ENCODE measurements around the gene TNRC18. TPM values are rescaled to one million over a fixed set of nuclear protein-coding genes. Genes with fewer than 3 reads are reported as not detected.

TNRC18 gene
- total RNA-seq, 4 donors from 2014 or later = 87.6 to 218 (median 124) TPM

DNA sequence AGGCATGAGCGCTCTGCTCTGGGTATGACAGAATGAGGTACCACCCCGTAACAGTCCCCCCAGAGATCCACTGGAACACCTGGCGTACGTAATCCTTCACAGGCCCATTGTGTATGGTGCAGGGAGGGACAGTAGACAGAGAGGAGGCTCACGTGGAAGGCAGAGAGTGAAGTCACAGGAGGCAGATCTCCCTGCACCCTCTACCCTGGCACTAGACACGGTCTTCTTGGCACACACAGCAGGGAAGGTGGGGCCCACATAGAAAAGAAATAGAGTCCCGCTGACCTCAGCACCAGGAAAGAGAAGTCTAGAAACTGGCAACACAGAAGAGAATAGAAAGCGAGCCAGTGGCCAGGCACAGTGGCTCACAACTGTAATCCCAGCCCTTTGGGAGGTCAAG is 89.0 kb downstream of the TNRC18 start:
- no peak for ATAC-seq
- WGBS, 2 donors (ENCODE audit: low coverage in 1 of 2) = 50 to 60% methylated on average over 1 to 3 of the region's 8 CpGs
- Histone ChIP-seq H3K4me3 (no peak overlapping the region), H3K4me1 (peaks cover 0 to 17% (median 0%) of the 10 kb centered on the region in 3 donors), H3K27ac (no peak overlapping the region), H3K9me3 (peaks cover 0 to 18% (median 0%) of the 10 kb centered on the region in 3 donors), H3K27me3 (no peaks in the 10 kb centered on the region), H3K36me3 (peaks cover 0 to 99% of the 10 kb centered on the region in 2 donors)
- TF ChIP-seq POLR2AphosphoS5 (IDR thresholded peaks at IDR 0.05) = no peak
- TF ChIP-seq POLR2A (IDR thresholded peaks at IDR 0.05) = no peak
- TF ChIP-seq, protein P1, sequence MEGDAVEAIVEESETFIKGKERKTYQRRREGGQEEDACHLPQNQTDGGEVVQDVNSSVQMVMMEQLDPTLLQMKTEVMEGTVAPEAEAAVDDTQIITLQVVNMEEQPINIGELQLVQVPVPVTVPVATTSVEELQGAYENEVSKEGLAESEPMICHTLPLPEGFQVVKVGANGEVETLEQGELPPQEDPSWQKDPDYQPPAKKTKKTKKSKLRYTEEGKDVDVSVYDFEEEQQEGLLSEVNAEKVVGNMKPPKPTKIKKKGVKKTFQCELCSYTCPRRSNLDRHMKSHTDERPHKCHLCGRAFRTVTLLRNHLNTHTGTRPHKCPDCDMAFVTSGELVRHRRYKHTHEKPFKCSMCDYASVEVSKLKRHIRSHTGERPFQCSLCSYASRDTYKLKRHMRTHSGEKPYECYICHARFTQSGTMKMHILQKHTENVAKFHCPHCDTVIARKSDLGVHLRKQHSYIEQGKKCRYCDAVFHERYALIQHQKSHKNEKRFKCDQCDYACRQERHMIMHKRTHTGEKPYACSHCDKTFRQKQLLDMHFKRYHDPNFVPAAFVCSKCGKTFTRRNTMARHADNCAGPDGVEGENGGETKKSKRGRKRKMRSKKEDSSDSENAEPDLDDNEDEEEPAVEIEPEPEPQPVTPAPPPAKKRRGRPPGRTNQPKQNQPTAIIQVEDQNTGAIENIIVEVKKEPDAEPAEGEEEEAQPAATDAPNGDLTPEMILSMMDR (IDR thresholded peaks at IDR 0.05) = no peak

- no peak for TF ChIP-seq POLR2AphosphoS5 (IDR thresholded peaks at IDR 0.05)
- no peak for TF ChIP-seq POLR2A (IDR thresholded peaks at IDR 0.05)
- TF ChIP-seq, protein P1 (IDR thresholded peaks at IDR 0.05) = no peak
- TF ChIP-seq EP300 (IDR thresholded peaks at IDR 0.05) = no peak
- no peak for ATAC-seq
- Histone ChIP-seq H3K9me3 (peaks cover 0 to 18% (median 0%) of the 10 kb centered on the region in 3 donors), H3K4me1 (peaks cover 0 to 17% (median 0%) of the 10 kb centered on the region in 3 donors), H3K4me3 (no peak overlapping the region), H3K27me3 (no peaks in the 10 kb centered on the region), H3K36me3 (peaks cover 0 to 98% of the 10 kb centered on the region in 2 donors), H3K27ac (peak overlapping the region in 1 of 4 donors; percentile 10)
- WGBS, 2 donors (ENCODE audit: low coverage in 1 of 2) = 73 to 75% methylated on average over 5 of the region's 32 CpGs
These were observed 90.3 kb downstream of the TNRC18 start for GRCh38 chr7:5333121-5334045.

- peaks cover 0 to 98% of the 10 kb centered on the region in 2 donors for H3K36me3 ChIP-seq
These were observed 91.1 kb downstream of the TNRC18 start for GRCh38 chr7:5332579-5332978.

DNA sequence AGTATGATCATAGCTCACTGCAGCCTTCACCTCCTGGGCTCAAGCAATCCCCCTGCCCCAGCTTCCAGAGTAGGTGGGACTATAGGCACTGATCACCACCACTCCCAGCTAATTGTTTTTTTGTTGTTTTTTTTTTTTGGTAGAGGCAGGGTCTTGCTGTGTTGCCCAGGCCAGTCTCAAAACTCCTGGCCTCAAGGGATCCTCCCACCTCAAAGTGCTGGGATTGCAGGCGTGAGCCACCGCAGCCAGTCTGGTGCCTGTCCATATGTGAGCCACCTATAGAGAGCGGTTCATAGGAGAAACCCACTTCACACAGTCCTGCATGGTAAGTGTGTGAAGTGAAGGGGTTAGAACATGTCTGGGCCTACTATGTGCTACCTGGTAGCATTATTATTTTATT is 93.3 kb downstream of the TNRC18 start:
- peaks cover 0 to 98% of the 10 kb centered on the region in 2 donors for H3K36me3 ChIP-seq

More at GRCh38 chr7:5332579-5332978, 91.1 kb downstream of the TNRC18 start:
- ATAC-seq = no peak
- Histone ChIP-seq H3K27ac (no peak overlapping the region), H3K4me3 (no peak overlapping the region), H3K4me1 (peaks cover 0 to 17% (median 0%) of the 10 kb centered on the region in 3 donors), H3K9me3 (peaks cover 0 to 15% (median 0%) of the 10 kb centered on the region in 3 donors), H3K27me3 (no peaks in the 10 kb centered on the region)
- WGBS, 2 donors (ENCODE audit: low coverage in 1 of 2) = 100% methylated on average over 2 of the region's 43 CpGs; no CpG with 5 or more reads in 1 of the 2 donors
- TF ChIP-seq, protein P1 (IDR thresholded peaks at IDR 0.05) = no peak
- TF ChIP-seq POLR2AphosphoS5 (IDR thresholded peaks at IDR 0.05) = no peak
- no peak for TF ChIP-seq POLR2A (IDR thresholded peaks at IDR 0.05)
- no peak for TF ChIP-seq EP300 (IDR thresholded peaks at IDR 0.05)

More for the DNA sequence above, 93.3 kb downstream of the TNRC18 start:
- 100% methylated on average over 1 of the region's 3 CpGs; no CpG with 5 or more reads in 1 of the 2 donors for WGBS, 2 donors (ENCODE audit: low coverage in 1 of 2)
- Histone ChIP-seq H3K4me1 (peaks cover 0 to 17% (median 0%) of the 10 kb centered on the region in 3 donors), H3K9me3 (no peaks in the 10 kb centered on the region), H3K27ac (no peak overlapping the region), H3K4me3 (no peak overlapping the region), H3K27me3 (no peaks in the 10 kb centered on the region)
- TF ChIP-seq EP300 (IDR thresholded peaks at IDR 0.05) (no peak), POLR2AphosphoS5 (IDR thresholded peaks at IDR 0.05) (no peak), POLR2A (IDR thresholded peaks at IDR 0.05) (no peak)
- TF ChIP-seq, protein P1 (IDR thresholded peaks at IDR 0.05) = no peak
- no peak for ATAC-seq
